Measurements from ENCODE around the gene KCNIP4.

DNA sequence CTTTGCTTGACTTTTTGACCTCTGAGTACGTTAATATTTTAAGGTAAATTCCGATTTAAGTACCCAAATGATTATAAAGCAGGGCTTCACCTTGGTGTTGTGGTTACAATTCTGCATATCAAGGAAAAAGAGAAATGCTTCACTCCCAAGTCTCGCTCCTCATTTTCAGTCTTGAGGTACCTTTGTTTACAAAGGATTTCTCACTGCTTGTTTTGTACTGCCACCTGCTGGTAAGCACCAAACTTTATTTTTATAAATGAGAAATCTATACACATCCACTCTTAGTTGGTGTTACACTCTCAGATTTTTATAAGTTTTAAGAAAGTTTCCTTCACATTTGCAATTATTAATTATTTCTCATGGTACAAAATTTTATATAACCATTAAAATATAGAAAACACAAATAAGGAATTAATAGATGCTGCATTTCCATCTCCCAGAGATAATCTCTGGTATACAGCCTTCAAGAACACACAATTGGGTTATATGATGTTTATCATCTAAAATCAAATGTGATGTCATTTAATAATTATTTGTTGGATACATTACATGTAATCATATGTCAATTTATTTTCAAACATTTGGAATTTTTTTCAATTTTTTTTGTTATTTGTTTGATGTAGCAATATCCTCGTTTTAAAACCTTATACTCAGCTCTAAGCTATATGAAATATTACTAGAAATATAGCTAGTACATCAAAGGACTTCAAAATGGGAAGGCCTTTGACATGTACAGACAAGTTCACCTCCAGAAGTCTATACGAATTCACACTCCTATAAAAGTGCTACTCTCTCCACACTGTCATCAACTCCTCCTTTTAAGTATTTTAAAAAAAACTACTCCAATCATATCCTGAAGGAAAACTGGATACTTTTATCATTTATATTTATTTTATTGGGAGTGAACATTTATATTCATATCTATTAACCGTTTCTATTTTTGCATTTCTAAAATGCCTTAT lies 179.9 kb downstream of the KCNIP4 start:
- peak in 2 of 3 experiments; percentile 50 to 70; a peak in 2 of 4 replicates for TF ChIP-seq CTCF (IDR thresholded peaks at IDR 0.05; ENCODE audit: control extremely low read depth in 1 of 3, insufficient read depth in 1 of 3, low read depth in 1 of 3, low read length in 3 of 3)
- TF ChIP-seq YY1 (IDR thresholded peaks at IDR 0.05; ENCODE audit: low read depth, low read length) = no peak

Measured in H1 (cell line).